SH-SY5Y (cell line): ENCODE results near the gene TMED1.

Experiments
- GATA2 ChIP-seq: IDR thresholded peaks from 2 replicates; pipeline ENCODE4 v1.6.1; 2011; ENCODE audit warnings: mild to moderate bottlenecking, low read depth, low read length
- GATA3 ChIP-seq: IDR thresholded peaks from 2 replicates; pipeline ENCODE4 v1.6.1; 2011; ENCODE audit warnings: low read depth, mild to moderate bottlenecking, low read length, moderate library complexity

DNA sequence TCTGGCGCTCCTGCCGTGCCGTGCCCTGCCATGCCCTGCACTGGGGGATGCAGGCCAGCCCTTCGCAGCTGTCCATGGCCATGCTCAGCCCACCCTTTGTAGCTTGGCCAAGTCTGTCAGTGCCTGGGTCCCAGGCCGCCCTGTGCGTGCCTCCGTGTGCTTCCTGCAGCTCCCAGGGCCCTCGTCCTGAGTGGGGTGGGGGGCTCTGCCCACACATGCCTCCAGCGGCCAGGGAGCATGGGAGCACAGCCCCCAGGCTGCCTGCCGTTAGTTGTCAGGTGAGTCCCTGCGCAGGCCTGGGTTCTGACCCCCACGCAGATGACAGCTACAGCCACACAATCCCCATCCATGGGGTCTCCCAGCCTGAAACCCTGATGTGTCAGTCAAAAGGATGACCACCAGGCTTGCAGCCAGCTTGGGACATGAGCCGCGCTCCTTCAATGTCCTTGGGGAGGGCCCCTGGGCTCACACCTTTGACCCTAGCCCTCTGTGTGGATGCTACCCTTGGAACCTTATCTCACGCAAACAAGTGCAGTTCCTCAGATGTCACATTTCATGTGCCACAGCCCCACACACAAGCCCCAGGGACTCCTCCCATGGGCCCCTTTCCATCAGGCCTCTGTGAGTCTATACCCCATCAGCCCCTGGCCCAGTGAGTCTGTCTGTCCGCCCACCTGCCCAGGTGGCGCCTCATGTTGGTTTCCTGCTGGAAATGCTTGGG, 24.5 kb downstream of the TMED1 start:
- no peak for TF ChIP-seq GATA3
- no peak for TF ChIP-seq GATA2
